NCI-H1694 (cell line): ENCODE measurements around the gene MICU1.
A peak's percentile ranks its signal among the peaks of the same experiment; 100 is the strongest.
"Not testable (repeated sequence)": the region's sequence is repeated elsewhere in the genome, so short reads cannot be mapped to it uniquely, and the experiment has no call there.

Experiments used
- DNase-seq: peaks from one replicate; lab custom pipeline; 2025; lab: John Stamatoyannopoulos, UW

The MICU1 gene

GRCh38 chr10:72445851-72446250 lies 180.0 kb downstream of the MICU1 start:
- no peak for DNase-seq

GRCh38 chr10:72442969-72443368 lies 182.9 kb downstream of the MICU1 start:
- not testable (repeated sequence) for DNase-seq

- no peak for DNase-seq
These were observed 190.3 kb downstream of the MICU1 start for GRCh38 chr10:72435570-72435969.

DNA sequence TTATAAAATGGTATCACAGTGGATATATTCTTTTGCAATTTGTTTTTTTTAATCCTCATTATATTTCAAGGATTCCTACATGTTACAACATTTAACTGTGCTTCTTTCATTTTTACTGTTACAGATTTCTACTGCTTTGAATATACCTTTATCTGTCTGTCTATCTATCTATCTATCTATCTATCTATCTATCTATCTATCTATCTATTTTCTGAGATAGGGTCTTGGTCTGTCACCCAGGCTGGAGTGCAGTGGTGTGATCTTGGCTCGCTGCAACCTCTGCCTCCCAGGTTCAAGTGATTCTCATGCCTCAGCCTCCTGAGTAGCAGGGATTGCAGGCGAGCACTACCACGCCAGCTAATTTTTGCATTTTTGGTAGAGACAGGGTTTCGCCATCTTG lies 194.9 kb downstream of the MICU1 start:
- DNase-seq: not testable (repeated sequence)

DNA sequence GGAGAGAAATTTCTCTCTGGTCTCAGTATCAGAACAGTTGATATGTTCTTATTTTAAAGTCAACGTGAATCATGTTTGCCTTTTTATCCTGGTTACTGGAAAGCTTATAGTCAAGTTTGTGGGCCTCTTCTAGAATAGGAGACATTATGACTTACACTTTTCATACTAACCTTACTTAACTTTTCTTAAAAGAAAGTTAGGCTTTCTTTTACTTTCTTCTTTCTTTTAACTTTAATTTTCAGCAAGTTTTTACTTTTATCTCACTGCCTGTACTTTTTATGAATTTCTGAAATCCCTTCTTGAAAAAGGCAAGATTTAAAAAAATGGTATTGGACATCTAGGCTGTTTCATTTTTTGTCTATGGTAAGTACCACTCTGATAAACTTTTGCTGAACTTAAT lies 195.9 kb downstream of the MICU1 start:
- DNase-seq: no peak

DNA sequence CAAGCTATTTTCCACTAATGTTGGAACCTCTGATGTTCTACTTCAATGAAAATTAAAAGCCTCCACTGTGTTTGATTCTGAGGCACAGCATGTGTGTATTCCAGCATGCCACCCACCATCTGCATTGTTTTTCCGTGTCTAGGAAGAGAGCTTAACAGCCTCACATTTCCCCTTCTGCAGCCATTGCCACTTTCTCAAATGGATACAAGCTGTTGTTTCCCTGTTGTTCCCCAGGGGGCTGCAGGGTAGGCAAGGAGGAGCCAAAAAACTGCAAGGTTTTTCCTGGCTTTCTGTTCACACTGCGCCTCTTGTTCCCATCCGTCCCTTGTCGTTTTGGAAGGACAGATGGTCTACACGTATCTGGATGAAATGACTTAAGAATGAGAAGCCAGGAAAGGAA lies 198.9 kb downstream of the MICU1 start:
- DNase-seq: peak; percentile 72

DNA sequence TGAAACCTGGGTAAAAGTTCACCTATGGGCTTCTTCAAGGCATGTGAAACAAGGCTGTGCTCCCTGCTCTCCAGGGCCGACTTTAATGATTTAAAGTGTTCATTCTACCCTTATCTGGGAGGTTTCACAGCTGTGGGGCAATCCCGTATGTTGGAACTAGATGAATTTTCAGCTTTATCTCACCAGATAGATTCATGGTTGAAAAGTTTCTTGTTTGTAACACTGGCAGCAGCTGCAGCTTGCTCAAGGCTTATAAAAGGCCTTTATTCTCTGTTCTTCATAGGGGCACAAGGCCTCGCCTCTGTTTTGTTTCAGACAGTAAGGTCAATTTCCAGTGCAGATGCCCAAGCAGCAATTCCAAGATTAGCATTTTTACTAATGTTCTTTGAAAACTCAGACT lies 200.7 kb downstream of the MICU1 start:
- no peak for DNase-seq

DNA sequence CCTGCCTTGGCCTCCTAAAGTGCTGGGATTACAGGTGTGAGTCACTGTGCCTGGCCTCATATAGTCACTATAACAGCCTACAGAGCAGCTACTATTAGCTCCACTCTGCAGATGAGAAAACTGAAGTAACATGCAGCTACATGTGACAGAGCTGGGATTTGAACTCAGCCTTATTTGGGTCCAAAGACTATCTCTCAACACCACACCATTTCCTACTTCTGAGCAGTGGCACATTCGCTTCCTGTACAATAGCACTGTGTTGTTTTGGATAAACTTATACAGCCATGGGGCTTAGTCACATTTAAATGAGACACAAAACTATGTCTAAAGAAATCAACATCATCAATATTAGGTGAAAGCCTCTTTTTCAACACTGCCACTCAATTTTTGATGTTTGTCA lies 201.3 kb downstream of the MICU1 start:
- no peak for DNase-seq

GRCh38 chr10:72423426-72423825 lies 202.5 kb downstream of the MICU1 start:
- DNase-seq: no peak

GRCh38 chr10:72421885-72422540 lies 203.9 kb downstream of the MICU1 start:
- no peak for DNase-seq

DNA sequence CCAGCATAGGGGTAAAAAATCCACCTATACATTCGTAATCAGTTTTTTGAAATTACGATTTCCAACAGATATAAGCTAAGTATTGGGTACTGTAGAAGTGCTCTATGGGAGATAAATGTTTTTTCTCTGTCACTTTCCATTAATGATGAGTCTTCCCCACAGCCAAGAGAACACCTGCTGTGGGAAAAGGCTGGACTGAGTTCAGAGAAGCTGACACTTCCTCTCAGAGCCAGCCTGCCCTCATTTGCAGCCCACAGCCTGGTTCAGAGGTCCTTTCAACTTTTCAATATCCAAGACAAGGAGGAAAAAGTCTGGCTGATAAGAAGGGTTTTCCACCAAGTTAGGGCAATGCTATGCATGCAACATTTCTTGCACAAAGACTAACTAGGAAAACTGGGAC lies 206.6 kb downstream of the MICU1 start:
- DNase-seq: no peak

DNA sequence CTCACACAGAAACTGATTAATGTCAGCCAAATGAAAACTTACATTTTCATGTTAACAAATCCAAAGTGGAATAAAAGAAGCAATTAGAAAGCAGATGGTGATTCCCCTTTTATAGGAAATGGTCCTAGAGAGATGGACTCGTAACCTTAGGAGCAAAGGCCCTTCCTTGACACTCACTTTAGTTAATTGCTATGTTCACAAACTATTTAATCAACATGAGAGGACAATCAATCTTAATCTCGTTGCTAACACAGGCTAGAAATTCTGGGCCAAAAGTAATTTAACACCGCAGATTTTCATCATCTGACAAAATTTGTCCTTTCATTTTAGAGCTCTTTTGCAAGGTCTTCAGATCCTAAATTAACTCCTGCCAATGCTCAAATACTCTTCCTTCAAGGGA lies 207.2 kb downstream of the MICU1 start:
- no peak for DNase-seq

- no peak for DNase-seq
These were observed 207.9 kb downstream of the MICU1 start for GRCh38 chr10:72417971-72418370.

GRCh38 chr10:72416661-72417060 lies 209.2 kb downstream of the MICU1 start:
- DNase-seq: no peak

GRCh38 chr10:72414642-72415041 lies 211.2 kb downstream of the MICU1 start:
- no peak for DNase-seq

DNA sequence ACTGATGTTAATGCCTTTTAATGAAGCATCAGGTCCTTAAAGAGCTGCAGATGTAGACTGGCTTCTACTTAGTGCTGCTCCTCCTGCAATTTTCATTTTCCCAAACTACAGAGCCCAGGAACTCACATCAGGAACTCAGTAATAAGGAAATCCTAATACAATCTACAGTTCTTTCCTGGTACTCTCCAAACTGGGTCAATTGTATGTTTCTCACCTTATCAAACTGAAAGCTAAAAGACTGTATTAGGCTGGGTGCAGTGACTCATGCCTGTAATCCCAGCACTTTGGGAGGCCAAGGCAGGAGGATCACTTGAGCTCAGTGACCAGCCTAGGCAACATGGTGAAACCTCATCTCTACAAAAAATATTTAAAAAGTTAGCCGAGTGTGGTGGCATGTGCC lies 216.7 kb downstream of the MICU1 start:
- DNase-seq: no peak

GRCh38 chr10:72407927-72408600 lies 217.8 kb downstream of the MICU1 start:
- no peak for DNase-seq

GRCh38 chr10:72407471-72407870 lies 218.4 kb downstream of the MICU1 start:
- no peak for DNase-seq

DNA sequence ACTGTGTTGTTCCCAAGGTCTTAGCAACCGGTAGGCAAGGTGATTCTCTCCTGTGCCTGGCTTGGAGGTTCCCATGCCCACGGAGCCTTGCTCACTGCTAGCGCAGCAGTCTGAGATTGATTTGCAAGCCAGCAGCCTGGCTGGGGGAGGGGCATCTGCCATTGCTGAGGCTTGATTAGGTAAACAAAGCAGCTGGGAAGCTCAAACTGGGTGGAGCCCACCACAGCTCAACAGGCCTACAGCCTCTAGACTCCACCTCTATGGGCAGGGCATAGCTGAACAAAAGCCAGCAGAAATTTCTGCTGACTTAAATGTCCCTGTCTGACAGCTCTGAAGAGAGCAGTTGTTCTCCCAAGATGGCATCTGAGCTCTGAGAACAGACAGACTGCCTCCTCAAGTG lies 230.3 kb downstream of the MICU1 start:
- not testable (repeated sequence) for DNase-seq

GRCh38 chr10:72392571-72392970 lies 233.3 kb downstream of the MICU1 start:
- no peak for DNase-seq

DNA sequence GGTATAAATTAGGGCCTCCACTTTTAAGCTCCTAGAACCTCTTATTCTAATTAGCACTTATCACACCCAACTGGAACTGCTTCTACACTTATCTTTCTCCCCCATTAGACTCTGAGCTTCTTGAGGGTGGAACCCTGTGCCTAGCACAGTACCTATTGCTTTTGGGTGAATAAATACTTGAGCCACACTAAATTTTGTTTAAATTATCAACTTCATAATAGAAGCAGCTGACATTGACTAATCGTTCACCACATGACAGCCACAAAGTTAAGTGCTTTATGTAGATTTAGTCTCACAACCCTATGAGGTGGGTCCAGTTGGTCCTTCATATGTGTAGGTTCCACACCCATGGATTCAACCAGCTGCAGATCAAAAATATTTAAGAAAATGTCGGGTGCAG lies 235.1 kb downstream of the MICU1 start:
- DNase-seq: no peak

DNA sequence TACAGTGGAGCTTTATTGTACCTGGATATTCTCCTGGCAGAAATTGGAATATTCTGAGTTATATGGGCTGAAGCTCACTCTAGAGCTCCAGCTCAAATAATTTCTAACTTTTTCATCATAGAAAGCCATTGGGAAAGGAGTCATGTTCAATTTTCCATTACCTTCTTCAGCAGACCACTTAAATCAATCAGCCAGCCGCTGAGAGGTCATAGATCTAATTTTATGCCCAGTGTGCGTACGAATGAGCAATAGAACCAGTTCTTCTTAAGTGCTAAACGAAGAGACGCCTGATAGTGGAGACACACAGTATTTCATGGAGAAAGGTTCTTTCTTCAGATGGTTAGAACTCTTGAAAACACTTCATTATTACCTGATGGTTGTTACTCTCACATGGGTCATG lies 236.2 kb downstream of the MICU1 start:
- DNase-seq: no peak

DNA sequence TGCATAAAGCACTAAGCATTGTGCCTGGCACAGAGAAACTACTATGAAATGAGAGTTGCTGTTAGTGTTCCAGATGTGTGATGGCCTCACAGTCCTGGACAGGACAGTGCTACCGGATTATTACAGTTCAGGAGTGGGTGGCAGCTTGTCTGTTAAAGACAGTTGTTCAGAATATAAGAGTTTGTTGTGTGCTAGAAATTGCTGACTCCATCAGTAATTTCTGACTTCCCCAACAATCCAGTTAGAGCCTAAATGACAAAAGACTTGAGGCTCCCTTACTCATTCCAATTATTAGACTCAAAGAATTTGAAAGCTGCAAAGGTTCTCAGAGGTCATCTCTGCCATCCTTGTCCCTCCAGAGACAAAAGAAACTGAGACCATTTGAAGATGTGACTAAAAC lies 236.9 kb downstream of the MICU1 start:
- DNase-seq: no peak

DNA sequence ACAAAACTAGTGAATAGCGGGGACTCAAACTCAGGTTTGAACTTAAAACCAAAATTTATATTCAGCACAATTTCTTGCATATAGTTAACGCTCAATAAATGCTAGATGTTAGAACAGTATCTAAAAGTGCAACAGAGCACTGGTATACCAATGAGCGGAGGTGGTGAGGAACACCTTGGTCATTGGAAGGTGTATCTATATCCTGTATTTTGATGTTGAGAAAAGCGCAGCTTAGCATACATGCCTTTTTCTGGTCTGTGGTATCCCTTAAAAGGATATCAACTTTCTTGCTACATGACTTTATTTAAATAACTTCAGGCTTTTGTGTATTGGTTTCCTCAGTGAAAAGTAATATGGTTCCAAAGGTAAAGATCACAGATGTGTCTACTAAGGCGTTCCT lies 237.8 kb downstream of the MICU1 start:
- DNase-seq: no peak
